ENCODE measurements around the gene ERAS.

The ERAS gene, protein sequence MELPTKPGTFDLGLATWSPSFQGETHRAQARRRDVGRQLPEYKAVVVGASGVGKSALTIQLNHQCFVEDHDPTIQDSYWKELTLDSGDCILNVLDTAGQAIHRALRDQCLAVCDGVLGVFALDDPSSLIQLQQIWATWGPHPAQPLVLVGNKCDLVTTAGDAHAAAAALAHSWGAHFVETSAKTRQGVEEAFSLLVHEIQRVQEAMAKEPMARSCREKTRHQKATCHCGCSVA

DNA sequence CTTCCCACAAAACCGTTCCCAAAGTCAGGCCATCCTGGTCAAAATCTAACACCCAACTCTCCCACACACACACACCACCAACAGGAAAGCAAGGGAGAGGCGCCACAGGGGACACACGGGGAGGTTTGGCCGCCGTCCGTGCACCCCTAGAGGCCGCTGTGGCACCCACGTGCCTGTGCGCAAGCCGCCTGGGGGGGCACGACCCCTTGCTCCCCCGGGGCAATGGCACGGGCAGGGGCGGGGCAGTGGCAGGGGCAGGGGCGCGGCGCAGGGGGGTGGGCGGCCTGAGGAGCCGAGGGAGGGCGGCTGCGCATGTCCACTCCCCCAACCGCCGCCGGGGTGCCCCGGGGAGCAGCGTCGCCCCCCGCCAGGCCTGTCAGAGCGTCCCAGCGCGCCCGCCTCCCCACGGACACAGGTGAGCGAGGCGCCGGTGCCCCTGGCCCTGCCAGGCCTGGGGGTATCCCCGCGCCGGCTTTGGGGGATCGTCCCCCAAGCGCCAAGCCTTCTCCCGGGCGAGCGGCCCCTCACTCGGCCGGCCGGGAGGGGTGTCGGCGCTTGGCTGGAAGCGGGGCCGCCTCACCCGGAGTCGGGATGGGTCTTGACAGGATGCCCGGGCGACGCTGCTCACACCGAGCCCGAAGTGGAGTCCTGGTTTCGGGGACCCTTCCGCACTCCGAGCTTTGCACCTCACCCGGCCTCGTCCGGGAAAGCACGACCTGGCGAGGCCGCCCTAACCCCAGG, at the start of gene ERAS:
Gene ERAS, plus strand, starts transcription at position 379 of the 741 bp plus-strand sequence. CDS start 2,611 bp downstream, outside the sequence.
- DNase-seq (ENCODE audit: low spot score), result no peak

DNA sequence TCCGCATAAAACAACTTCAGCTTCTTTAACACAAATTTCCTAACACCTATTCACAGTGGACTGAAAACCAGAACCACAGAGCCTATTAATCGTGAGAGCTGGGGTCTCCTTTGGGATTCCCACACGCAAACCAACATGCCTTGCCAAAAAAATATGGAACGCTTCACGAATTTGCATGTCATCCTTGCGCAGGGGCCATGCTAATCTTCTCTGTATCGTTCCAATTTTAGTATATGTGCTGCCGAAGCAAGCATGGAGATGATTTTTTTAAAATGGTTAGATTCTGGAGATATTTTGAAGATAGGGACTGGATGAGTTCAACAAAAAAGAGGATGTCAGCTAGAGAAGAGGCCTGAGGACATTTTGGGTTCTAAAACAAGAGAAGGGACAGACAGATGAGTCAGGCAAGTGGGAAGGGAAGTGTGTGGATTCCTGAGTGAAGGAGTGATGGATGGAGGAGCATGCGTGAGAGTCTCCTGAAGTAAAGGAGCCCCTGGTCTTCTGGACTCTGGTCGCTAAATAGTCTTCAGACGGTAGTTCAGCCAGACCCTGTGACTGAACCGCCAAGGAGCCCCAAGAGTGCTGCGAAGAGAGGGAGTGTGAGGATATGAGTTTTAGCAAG, 49.4 kb upstream of the ERAS start:
- no peak for DNase-seq (ENCODE audit: low spot score)

DNA sequence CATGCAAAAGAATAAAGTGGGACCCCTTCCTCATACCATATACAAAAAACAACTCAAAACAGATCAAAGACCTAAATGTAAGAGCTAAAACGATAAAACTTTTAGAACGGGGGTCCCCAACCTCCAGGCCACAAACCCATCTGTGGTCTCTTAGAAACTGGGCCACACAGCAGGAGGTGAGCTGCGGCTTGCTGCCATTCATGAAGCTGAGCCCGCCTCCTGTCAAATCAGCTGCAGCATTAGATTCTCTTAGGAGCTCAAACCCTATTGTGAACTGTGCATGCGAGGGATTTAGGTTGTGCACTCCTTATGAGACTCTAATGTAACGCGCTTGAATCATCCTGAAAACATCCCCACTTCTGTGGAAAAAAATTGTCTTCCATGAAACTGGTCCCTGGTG, 46.9 kb upstream of the ERAS start:
- DNase-seq (ENCODE audit: low spot score), result no peak

DNA sequence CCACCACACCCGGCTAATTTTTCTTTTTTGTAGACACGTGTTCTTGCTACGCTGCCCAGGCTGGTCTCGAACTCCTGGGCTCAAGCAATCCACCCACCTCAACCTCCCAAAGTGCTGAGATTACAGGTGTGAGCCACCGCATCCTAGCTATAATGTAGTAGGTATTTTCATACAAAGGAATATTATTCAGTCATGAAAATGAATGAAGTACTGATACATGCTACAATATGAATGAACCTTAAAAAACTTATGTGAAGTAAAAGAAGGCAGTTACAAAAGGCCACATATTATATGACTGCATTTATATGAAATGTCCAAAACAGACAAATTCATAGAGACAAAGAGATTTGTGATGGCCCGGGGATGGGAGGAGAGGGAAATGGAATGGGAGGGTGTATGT, 44.6 kb upstream of the ERAS start:
- no peak for DNase-seq (ENCODE audit: low spot score)

DNA sequence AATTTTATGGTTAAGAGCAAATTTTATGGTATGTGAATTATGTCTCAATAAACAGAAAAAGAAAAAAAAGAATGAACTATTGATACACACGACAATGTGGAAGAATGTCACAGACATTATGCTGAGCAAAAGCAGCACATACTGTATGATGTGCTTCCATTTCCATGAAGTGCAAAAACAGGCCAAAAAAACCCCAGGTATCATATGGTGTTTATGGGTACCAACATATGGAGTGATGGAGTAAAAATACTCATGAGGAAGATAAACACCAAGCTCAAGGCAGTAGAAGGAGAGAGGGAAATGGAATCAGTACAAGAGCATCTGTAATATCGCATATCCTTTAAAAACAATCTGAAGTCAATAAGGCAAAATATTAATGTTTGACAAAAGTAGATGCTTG, 44.1 kb upstream of the ERAS start:
- no peak for DNase-seq (ENCODE audit: low spot score)

DNA sequence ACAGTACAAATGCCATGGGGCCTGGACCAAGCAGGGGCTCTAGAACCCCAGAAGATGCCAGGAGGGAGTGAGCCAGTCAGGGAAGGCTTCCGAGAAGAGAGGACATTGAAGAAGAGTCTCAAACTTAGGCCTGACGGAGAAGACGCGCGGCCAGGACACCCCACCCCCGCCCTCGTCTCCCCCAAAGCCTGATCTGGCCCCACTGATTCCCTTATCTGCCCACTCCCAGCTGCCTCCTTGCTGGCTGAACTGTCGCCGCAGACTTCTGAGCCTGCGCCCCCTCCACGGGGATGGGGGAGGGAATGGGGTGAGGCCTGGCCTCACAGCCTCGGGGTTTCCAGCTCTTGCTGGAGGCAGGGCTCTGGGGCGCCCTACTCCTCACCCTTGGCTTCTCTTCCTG, 43.5 kb upstream of the ERAS start:
- DNase-seq (ENCODE audit: low spot score), result no peak

DNA sequence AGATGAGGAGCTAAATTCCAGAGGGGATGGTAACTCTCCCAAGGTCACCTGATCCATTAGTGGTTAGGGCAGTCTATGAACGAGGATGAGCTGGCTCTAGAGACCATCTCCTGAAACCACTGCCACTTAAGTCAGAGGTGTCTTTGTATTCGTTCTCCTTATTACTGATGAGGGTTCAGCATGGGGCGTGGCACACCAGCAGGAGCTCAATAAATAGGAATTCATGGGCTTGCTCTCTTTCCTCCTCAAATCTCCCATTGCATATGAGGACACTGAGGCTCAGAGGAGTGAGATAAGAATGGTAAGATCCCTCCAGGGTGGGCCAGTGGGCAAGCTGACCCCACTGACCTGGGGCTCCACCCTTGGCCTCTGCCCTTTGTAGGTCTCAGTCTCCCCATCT, 41.6 kb upstream of the ERAS start:
- DNase-seq (ENCODE audit: low spot score), result no peak

DNA sequence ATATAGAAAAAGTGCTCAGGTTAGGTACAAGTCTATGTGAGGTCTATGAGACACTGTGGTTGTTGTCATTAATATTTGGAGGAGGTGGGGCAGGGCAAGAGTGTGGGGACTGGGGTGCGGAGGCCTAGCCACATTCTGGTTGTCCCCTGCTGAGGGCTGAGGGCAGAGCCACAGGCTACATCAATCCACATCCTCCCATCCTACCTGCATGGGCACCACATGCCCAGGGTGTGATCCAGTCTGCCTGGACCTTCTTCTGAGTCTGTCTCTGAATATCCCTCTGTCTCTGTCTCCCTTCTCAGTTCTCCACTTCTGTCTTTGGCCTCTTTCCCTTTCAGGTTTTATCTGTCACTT, 41.1 kb upstream of the ERAS start:
- no peak for DNase-seq (ENCODE audit: low spot score)

DNA sequence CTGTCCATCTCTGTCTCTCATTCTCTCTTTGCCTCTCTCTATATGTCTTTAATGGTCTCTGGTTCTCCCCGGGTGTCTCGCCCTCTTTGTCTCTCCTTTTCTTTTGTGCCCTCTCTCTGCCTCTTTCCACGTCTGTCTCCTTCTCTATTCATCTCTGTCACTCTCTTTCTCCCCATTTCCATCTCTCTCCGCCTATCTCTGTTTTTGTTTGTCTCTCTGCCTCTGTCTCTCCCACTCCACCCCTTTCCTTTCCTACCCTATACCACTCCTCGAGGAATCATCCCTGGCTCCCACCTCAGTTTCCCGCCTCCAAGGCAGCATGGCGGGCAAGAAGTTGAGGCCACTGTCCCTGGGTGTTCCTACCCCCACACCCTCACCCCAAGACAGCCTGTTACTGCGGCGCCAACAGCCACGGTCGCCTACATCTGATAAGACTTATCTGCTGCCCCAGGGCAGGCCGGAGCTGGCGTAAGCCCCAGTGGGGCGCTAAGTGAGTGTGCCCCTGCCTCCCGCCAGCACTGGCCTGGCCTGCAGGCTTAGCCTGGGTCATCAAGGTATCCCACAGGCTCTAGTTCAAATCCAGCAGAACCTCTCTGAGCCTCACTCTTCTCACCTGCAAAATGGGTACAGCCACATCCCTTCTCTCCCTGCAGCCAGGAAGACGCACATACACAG, 40.6 kb upstream of the ERAS start:
- DNase-seq (ENCODE audit: low spot score), result no peak

DNA sequence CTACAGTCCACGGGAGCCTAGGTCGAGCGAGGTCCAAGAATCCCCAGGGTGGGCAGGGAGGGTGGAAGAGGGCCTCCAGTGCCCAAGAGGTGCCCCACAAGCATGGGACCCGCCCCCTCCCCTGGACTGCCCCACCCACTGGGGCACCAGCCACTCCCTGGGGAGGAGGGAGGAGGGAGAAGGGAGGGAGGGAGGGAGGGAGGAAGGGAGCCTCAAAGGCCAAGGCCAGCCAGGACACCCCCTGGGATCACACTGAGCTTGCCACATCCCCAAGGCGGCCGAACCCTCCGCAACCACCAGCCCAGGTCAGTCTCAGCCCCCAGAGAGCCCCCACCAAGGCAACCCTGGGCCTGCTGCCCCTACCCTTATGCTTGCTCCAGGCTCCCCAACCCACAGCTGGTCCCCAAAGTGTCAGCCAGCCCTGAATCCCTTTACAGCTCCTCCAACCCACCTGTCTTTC, 39.9 kb upstream of the ERAS start, which contains the start of gene GATA1:
Gene GATA1, plus strand, starts transcription at position 250 of the 460 bp plus-strand sequence. CDS start 4,520 bp downstream, outside the sequence.
- DNase-seq (ENCODE audit: low spot score), result no peak

DNA sequence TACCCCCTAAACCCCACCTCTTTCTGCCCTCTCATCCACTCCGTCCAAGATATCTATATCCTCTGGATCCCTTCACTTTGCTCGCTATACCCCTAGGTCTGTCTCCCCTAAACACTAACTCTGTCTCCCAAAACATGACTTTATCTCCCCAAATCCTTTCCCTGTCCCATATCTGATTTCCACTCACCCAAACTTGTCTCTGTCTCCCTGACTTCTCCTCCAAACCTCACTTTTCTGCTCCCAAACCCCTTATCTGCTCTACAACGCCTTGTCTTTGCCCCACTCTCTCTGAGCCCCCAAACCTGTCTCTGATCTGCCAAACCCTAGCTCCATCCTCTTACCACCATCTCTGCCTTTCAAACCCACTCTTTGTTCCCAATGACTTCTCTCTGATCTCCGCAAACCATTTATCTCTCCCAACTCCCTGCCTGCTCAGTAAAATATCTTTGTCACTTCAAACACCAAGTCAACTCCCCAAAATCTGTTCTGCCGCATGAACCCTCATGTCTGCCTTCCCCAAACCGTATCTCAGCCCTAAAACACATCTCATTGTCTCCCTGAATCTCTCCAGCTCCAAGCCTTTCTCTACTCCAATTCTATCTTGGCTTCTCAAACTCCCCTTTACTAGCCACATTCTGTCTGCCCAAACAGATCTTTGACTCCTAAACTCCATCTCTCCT, 39.3 kb upstream of the ERAS start:
- no peak for DNase-seq (ENCODE audit: low spot score)

DNA sequence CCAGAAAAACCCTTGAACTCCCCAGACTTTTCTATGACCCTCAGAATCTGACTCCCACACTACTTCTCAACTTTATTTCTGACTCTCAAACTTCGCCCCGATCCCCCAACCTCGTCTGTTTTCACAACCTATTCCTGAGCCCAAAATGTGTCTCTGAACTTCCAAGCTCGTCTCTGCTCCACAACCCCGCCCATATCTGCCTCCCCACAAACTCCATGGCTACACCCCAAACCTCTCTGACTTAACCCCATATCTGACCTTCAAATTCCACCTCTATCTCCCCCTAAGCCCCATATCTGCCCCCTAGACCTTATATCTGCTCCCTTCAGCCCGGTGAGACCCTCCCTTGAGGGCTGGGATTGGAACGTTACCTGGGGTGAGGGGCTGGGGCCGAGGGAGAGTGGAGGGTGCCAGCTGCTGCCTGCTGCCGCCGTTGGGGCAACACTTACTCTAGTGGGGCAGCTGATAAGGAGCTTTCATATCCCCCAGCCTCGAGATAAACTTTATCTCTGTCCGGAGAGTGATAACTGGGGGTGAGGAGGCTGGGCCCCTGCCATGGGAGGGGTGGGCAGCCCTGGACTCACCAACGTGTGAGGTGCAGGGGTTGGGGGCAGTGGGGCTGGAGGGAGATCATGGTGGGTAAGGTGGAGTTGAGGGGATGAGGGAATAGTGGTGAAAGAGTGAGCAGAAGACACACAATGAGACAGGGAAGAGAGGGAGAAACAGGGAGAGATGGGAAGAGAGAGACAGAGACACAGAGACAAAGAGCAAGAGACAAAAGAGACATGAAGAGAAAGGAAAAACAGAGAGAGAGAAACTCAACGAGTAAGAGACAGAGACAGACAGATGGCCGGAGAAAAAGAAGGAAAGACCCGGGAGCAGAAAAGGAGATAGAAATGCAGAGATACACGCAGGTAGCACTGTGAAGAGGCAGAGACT, 38.5 kb upstream of the ERAS start:
- no peak for DNase-seq (ENCODE audit: low spot score)

DNA sequence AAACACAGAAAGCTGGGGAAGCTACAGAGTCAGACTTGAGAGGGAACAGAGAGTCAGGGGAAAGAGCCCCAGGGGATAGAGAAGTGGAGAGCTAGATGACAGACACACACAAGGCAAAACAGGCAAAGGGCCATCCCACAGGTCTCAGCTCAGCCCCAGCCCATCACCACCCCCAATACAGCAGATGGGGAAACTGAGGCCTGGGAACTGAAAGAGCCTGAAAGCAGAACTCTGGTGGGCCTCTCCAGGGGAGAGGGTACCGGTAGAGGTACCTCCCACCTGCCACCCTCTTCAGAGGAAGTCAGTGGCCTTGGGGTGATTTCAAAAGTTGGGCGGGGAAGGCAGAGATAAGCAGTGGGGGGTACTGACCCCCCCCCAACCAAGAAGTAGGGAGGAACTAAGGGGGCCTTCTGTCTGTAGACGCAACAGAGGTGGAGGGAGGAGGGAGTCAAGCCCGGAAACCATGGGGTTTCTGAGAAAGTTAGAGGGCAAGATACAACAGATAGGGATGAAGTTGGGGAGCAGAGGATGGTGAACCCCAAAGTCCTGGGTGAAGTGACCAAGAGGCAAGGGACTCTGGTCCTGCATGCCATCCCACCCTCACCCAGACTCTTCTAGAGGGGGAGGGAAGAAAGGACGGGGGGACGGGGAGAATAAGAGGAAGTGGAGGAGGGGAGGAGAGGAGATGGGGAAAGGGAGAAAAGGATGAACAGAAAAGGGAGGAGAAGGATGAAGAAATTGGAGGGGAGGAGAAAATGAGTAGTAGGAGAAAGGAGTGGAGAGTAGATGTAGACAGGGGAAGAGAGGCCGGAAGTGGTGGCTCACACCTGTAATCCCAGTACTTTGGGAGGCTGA, 36.7 kb upstream of the ERAS start:
- no peak for DNase-seq (ENCODE audit: low spot score)

DNA sequence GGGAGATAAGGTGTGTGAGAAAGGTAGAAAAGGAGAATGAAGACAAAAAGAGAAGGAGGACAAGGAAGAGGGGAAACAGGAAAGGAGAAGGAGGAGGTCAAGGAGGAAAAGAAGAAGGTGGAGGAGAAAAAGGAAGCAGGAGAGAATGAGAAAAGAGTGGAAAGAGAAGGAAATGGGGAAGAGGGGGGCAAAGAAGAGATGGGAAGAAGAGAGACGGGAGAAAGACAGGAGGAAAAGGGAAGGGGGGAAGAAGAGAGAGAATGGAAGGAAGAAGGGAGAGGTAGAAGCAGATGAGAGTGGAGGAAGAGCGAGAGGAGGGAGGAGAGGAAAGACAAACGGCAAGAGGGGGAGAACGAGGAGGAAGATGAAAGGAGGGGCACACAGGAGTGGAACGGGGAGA, 35.8 kb upstream of the ERAS start:
- DNase-seq (ENCODE audit: low spot score), result no peak

DNA sequence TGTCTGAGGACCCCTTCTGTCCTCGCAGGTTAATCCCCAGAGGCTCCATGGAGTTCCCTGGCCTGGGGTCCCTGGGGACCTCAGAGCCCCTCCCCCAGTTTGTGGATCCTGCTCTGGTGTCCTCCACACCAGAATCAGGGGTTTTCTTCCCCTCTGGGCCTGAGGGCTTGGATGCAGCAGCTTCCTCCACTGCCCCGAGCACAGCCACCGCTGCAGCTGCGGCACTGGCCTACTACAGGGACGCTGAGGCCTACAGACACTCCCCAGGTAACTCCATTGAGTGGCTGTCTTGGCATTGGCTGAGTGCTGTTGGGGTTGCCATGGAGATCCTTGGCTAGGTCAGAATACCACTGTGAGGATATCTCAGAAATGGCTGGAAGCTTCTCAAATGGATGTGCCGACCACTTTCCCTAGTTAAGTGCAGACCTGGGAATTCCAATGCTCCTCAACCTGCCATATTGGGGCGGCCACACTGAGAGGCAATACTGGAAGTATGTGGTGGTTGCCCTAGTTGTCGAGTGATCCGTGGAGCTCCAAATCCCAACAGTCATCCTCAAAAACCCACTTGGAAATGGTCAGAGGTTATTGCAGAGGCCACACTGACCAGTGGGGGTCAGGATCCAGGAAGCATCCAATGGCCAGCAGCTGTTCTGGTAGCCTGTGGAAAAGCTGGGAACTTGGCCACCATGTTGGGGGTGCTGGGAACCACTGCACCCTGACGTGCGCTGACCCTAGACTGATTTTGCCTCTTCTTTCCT, 35.1 kb upstream of the ERAS start:
- DNase-seq (ENCODE audit: low spot score), result no peak

DNA sequence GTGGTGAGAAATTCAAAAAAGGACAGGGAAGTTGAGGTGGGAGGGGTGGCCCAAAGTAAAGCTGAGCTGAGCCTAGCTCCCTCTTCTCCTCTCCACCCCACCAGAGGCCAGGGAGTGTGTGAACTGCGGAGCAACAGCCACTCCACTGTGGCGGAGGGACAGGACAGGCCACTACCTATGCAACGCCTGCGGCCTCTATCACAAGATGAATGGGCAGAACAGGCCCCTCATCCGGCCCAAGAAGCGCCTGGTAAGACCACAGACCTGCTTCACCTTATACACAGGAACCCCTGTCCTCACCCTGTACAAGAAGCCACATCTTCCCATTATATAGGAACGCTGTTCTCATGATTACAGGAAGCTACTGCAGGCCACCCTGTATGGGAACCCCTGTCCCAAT, 34.1 kb upstream of the ERAS start:
- no peak for DNase-seq (ENCODE audit: low spot score)

DNA sequence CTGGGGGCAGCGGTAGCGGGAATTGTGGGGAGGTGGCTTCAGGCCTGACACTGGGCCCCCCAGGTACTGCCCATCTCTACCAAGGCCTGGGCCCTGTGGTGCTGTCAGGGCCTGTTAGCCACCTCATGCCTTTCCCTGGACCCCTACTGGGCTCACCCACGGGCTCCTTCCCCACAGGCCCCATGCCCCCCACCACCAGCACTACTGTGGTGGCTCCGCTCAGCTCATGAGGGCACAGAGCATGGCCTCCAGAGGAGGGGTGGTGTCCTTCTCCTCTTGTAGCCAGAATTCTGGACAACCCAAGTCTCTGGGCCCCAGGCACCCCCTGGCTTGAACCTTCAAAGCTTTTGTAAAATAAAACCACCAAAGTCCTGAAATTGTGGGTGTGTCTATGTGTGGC, 32.4 kb upstream of the ERAS start:
- DNase-seq (ENCODE audit: low spot score), result no peak

DNA sequence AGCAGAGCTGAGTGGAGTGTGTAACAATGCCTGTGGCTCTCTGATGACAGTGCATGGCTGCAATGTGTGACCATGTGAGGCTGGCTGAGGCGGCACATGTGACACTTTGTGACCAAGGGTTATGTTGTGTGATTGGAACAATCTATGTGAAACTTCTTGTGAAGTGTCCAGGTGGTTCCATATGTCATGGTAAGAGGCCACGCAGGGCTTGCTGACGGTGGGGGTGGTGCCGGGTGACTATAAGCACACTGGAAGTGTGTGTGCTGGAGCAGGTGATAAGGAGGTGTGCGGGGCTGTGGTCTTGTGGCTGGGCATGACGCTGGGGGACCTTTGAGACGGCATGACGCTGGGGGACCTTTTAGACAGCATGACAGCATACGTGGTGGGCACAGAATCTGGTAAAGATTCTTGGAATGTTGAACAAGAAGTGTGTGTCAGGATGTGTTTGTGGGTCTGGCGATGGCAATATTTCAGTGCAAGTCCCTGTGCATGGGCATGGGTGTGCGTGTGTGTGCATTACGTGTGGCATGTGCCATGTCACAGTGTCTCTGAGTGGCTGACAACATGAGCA, 31.9 kb upstream of the ERAS start:
- DNase-seq (ENCODE audit: low spot score), result no peak

DNA sequence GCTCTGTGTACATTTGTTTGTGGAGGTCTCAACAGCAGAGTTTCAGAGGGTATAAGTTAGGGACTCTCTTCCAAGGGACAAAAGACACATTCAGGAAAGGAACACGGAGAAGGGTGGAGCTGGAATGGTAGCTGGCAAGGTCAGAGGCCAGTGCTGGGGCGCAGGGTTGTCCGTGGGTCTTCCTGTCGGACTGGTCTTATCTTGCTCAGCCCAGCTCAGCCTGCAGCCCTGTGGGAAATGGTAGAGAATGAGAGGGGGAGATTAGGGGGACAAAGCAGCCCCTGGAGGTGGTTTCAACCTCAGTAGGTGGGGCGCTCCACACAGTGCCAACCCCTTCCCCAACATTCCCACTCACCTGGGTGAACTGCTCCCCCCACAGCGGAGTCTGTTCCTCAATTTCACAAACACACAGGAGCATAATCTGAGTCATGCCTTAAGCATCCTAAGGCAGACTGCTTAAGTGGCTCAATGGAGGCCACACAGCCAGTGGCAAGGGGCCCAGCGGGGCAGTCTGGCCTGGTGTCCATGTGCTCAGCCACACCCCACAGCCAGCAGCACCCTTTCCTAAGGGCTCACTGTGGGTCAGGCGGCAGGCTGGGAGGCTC, 31.3 kb upstream of the ERAS start:
- no peak for DNase-seq (ENCODE audit: low spot score)
